Activated CD4-positive, CD25-positive, alpha-beta regulatory T cell treated with anti-CD3 and anti-CD28 coated beads, Interleukin-2, amount 50 U/mL, for 72 hours (primary cell): Measurements from ENCODE around the gene POP7.
"Not testable (repeated sequence)": the region's sequence is repeated elsewhere in the genome, so short reads cannot be mapped to it uniquely, and the experiment has no call there.

Experiments
- DNase-seq: peaks from one replicate; pipeline ENCODE4 v3.0.0; 2021

POP7 gene

DNA sequence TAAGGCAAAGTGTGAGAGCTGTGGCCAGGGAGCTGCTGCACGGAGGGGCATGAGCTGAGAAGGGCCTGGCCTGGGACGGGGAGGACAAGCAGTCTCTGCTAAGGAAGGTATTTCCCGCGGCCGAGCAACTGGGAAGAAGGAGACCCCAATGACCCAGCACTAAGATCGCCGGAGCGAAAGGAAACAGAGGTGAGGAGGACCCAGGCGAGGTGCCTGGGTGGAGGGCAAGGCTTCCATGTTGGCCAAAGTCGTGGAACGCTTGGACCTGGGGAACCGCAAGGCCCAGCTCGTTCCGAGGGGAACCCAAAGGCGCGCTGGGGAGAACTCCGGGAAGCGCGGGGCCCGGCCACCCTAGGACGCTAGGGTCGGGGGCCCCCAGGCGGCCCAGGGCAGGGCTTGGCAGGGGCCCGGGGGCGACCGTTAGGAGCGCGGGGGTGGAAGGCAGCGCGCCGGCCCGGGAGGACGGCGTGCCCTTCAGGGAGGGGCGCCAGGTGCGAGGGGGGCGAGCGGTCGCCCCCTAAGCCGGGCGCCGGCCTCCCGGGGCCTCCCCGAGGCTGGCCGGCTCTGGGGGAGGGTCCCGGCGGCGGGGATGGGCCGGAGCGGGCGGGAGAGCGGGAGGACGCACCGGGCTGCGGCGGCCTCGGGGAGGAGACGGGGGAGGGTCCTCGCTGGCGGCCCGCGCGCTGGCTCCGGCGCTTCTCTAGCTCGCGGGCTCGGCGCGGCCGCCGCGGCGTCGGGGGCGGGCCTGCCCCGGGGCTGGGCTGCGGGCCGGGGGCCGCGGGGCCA, 12.4 kb upstream of the POP7 start:
- no peak for DNase-seq

DNA sequence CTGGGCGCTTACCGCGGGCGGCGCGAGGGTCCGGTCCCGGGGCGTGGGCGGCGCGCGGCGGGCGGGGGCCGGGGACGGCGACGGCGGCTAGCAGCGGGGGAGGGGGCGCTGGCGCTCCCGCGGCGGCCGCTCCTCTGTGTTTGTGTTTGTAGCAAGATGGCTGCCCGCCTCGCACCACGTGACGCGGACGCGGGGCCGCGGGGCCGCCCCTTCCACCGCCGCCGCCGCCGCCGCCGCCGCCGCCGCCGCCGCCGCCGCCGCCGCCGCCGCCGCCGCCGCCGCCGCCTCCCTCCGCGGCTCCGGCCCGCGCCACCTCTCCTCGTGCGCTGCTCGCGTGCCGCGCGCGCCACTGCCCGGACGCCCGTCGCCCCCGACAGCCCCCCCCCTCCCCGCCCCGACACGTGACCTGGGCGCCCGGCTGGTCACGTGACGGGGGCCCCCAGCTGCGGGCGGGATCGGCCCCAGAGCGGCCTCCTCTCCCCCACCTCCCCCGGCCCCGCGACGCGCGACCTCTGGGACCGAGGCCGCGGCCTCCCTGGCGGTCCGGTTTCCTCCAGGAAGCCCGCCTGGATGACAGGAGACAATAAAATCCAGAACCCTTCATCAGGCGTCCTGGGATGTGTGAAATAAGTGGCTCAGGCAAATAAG, 11.7 kb upstream of the POP7 start, which contains the start of gene GIGYF1:
Gene GIGYF1 (minus strand): TSS at position 153 of the 648 bp plus-strand sequence. CDS start 6,012 bp downstream, outside the sequence.
- peak; percentile 75 for DNase-seq

DNA sequence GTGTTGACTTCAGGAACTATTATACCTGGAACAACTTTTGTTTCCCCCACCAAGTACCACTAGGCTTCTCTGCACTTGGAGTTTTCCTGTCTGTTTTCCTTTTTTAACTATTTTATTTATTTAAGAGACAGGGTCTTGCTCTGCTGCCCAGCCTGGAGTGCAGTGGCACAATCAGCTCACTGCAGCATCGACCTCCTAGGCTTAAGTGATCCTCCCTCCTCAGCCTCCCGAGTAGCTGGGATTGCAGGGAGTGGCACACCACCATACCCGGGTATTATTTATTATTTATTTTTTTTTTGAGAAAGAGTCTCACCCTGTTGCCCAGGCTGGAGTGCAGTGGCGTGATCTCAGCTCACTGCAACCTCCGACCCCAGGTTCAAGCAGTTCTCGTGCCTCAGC, 9.8 kb upstream of the POP7 start:
- DNase-seq: no peak

DNA sequence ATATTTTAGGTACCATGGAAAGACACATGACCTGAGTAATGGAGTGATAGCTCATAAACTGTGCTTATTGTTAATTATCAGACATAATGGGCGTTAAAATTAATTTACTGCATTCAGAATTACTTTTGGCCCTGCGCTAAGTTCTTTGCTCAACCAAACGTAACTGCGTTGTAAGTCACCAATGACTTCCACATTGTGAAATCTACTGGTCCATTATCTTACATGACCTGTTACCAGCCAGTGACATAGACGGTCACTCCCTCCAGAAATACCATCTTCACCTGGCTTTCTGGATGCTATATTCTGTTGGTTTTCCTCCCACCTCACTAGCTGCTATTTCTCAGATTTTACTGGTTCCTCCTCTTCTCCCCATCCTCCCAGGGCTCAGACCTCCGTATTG, 6.9 kb upstream of the POP7 start:
- DNase-seq: no peak

DNA sequence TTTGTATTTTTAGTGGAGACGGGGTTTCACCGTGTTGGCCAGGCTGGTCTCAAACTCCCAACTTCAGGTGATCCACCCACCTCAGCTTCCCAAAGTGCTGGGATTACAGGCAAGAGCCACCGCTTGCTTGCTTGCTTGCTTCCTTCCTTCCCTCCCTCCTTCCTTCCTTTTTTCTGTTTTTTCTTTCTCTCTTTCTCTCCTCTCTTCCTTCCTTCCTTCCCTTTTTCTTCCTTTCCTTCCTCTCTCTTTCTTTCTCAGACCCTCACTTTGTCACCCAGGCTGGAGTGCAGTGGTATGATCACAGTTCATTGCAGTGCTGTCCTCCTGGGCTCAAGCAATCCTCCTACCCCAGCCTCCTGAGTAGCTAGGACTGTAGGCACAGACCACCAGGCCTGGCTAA, 4.8 kb upstream of the POP7 start:
- DNase-seq: not testable (repeated sequence)

DNA sequence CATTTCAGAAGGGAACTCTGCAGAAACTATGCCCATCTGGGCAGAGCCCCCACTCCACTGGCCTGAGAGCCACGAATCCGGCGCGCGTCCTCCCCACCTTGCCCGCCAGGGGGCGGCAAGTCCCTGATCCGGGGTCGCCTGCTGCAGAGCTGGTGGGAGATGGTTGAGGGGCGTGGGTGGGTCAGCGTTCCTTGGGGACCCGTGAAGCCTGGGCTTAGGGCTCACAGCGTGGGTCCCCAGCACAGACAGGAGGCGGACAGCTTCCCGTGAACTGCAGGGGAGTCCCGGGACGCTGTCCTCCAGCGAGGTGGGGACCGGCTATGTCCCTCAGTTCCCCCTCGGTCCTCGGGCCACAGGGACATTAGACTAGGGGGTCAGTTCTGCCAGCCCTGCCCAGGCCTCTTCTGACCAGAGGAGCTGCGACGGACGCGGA, 585 bp upstream of the POP7 start:
- DNase-seq: peak; percentile 86

DNA sequence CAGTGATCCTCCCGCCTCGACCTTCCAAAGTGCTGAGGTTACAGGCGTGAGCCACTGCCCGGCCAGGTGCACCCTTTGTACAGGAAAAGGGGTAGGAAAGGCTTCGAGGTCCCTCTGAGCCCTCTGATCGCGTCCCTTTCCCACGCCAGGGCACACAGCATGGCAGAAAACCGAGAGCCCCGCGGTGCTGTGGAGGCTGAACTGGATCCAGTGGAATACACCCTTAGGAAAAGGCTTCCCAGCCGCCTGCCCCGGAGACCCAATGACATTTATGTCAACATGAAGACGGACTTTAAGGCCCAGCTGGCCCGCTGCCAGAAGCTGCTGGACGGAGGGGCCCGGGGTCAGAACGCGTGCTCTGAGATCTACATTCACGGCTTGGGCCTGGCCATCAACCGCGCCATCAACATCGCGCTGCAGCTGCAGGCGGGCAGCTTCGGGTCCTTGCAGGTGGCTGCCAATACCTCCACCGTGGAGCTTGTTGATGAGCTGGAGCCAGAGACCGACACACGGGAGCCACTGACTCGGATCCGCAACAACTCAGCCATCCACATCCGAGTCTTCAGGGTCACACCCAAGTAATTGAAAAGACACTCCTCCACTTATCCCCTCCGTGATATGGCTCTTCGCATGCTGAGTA, 871 bp downstream of the POP7 start:
- DNase-seq: no peak

DNA sequence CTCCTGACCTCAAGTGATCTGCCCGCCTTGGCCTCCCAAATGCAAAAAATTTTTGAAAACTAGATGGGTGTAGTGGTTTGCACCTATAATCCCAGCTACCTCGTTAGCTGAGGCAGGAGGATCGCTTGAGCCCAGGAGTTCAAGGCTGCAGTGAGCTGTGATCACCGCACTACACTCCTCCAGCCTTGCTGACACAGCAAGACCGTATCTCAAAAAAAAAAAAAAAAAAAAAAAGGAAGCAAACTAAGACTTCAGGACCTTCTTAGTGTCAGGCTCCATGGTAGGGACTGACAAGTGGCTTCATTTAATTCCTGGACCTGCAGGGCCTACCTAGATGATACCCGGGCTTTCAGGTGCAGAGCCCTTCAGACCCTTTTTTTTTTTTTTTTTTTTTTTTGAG, 2.5 kb downstream of the POP7 start:
- DNase-seq: no peak

DNA sequence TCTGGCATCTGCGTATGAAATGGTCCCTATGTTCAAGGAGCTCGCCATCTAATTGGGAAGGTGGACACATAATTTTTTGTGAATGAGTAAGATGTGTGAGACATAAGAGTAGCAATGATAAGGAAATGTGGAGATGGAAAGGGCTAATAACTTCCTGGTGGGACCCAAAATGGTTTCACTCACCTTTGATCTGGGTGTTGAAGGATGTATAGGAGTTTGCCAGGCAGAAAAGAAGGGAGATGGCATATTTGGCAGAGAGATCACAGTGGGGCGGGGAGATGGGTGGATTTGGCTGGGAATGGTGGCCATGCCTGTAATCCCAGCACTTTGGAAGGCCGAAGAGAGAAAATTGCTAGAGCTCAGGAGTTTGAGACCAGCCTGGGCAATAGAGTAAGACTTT, 4.5 kb downstream of the POP7 start:
- DNase-seq: no peak

DNA sequence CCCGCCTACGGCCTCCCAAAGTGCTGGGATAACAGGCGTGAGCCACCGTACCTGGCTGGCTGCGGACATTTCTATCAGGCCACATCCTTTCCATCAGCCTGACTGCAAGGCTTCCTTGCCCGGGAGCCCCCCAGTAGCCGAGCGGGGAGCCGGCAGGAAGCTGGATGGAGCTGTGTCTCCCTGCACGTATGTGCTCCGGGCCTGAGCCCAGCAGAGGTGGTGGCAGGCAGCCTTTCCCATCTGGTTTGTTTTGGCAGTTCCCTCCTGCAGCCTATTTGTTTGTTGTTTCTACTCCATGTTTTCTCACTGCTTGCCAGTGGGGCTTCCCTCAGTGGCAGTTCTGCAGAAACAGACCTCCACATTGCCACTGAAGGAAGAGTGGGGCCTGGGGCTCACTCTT, 5.4 kb downstream of the POP7 start:
- DNase-seq: no peak

DNA sequence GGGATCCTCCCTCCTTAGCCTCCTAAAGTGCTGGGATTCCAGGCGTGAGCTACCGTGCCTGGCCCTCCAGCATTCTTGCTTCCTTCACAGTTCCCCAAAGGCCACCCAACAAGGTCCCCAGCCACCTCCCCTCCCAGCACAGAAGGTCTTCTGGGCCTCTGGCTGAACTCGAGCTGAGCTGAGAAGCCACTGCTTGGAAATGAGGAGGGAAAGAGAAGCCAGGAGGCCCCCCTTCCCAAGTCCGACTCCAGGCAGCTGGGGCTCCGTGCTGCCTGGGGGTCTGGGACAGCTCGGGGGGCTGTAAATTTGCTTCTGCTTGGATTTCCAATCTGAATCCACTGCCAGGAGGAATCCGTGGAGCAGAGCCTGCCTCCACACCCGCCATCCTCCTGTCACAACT, 8.8 kb downstream of the POP7 start:
- DNase-seq: no peak

DNA sequence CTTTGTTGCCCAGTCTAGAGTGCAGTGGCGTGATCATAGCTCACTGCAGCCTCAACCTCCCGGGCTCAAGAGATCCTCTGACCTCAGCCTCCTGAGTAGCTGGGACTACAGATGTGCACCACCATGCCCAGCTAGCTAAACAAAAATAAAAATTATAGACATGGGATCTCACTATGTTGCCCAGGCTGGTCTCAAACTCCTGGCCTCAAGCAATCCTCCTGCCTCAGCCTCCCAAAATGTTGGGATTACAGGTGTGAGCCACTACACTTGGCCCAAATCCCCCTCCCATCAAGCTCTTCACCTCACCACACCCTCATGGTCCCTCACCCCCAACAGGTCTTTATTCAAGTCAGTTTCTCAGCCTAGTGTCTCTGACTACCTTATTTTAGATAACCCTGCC, 11.2 kb downstream of the POP7 start:
- not testable (repeated sequence) for DNase-seq

DNA sequence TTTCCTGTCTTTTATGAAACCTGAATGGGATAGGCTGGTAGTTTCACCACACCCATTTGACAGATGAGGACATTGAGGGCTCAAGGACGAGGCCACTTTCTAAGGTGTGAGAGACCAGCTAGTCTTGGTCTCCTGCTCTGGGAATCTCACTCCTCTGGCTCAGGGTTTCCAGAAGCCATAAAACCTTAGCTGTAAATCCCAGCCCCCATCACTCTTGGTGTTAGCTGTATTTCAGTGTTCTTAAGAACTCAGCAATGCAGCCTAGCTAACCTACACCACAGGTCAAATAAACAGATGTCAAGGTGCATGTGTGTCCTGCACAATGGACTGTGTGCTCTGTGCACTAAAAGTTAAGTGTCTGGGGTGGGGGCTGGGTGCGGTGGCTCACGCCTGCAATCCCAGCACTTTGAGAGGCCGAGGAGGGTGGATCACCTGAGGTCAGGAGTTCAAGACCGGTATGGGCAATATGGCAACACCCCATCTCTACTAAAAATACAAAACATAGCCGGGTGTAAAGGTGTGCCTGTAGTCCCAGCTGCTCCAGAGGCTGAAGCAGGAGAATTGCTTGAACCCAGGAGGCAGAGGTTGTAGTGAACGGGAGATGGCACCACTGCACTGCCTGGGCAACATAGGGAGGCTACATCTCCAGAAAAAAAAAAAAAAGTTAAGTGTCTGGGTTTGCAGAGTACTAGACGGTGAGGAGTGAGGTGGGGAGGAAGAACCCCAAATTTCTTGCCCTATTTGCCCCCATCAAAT, 13.8 kb downstream of the POP7 start:
- no peak for DNase-seq

DNA sequence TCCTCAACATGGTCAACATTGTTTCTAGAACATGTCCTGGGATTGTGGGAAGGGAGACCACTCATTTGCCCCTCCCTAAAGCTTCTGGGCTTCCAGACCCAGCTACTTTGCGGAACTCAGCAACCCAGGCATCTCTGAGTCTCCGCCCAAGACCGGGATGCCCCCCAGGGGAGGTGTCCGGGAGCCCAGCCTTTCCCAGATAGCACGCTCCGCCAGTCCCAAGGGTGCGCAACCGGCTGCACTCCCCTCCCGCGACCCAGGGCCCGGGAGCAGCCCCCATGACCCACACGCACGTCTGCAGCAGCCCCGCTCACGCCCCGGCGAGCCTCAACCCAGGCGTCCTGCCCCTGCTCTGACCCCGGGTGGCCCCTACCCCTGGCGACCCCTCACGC, 14.4 kb downstream of the POP7 start, which contains the start of gene EPO:
Gene EPO (plus strand): TSS at position 190 of the 392 bp plus-strand sequence. CDS start 513 bp downstream, outside the sequence.
- DNase-seq: no peak

DNA sequence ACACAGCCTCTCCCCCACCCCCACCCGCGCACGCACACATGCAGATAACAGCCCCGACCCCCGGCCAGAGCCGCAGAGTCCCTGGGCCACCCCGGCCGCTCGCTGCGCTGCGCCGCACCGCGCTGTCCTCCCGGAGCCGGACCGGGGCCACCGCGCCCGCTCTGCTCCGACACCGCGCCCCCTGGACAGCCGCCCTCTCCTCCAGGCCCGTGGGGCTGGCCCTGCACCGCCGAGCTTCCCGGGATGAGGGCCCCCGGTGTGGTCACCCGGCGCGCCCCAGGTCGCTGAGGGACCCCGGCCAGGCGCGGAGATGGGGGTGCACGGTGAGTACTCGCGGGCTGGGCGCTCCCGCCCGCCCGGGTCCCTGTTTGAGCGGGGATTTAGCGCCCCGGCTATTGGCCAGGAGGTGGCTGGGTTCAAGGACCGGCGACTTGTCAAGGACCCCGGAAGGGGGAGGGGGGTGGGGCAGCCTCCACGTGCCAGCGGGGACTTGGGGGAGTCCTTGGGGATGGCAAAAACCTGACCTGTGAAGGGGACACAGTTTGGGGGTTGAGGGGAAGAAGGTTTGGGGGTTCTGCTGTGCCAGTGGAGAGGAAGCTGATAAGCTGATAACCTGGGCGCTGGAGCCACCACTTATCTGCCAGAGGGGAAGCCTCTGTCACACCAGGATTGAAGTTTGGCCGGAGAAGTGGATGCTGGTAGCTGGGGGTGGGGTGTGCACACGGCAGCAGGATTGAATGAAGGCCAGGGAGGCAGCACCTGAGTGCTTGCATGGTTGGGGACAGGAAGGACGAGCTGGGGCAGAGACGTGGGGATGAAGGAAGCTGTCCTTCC, 15.0 kb downstream of the POP7 start:
- no peak for DNase-seq

DNA sequence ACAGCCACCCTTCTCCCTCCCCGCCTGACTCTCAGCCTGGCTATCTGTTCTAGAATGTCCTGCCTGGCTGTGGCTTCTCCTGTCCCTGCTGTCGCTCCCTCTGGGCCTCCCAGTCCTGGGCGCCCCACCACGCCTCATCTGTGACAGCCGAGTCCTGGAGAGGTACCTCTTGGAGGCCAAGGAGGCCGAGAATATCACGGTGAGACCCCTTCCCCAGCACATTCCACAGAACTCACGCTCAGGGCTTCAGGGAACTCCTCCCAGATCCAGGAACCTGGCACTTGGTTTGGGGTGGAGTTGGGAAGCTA, 15.5 kb downstream of the POP7 start:
- DNase-seq: no peak

DNA sequence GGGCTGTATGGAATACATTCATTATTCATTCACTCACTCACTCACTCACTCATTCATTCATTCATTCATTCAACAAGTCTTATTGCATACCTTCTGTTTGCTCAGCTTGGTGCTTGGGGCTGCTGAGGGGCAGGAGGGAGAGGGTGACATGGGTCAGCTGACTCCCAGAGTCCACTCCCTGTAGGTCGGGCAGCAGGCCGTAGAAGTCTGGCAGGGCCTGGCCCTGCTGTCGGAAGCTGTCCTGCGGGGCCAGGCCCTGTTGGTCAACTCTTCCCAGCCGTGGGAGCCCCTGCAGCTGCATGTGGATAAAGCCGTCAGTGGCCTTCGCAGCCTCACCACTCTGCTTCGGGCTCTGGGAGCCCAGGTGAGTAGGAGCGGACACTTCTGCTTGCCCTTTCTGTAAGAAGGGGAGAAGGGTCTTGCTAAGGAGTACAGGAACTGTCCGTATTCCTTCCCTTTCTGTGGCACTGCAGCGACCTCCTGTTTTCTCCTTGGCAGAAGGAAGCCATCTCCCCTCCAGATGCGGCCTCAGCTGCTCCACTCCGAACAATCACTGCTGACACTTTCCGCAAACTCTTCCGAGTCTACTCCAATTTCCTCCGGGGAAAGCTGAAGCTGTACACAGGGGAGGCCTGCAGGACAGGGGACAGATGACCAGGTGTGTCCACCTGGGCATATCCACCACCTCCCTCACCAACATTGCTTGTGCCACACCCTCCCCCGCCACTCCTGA, 16.7 kb downstream of the POP7 start:
- no peak for DNase-seq

DNA sequence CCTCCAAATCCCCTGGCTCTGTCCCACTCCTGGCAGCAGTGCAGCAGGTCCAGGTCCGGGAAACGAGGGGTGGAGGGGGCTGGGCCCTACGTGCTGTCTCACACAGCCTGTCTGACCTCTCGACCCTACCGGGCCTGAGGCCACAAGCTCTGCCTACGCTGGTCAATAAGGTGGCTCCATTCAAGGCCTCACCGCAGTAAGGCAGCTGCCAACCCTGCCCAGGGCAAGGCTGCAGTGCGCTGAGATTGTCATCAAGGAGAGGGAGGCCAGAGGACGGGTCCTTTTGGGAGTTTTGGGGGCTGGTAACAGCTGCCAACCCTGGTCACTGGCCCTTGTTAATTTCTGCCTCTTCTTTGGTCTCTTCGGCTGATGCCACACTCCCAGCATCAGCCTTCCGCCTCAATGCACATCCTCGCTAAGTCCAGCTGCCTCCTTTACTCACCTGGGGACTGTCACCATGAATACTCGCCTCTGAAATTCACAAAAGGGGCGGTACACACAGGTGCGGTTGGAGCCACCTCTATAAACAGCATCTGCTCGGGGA, 17.9 kb downstream of the POP7 start:
- DNase-seq: no peak

DNA sequence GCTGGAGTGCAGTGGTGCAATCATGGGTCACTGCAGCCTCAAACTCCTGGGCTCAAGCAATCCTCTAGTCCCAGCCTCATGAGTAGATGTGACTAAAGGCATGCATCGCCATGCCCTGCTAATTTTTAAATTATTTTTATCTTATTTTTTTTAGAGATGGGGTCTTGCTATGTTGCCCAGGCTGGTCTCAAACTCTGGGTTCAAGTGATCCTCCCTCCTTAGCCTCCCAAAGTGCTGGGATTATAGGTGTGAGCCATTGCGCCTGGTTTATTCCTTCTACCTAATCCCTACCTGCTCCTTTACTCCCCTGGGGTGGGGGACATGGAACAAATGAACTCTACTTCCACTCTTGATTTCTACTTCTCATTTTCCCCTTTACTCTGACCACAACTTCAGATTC, 18.4 kb downstream of the POP7 start:
- DNase-seq: not testable (repeated sequence)

DNA sequence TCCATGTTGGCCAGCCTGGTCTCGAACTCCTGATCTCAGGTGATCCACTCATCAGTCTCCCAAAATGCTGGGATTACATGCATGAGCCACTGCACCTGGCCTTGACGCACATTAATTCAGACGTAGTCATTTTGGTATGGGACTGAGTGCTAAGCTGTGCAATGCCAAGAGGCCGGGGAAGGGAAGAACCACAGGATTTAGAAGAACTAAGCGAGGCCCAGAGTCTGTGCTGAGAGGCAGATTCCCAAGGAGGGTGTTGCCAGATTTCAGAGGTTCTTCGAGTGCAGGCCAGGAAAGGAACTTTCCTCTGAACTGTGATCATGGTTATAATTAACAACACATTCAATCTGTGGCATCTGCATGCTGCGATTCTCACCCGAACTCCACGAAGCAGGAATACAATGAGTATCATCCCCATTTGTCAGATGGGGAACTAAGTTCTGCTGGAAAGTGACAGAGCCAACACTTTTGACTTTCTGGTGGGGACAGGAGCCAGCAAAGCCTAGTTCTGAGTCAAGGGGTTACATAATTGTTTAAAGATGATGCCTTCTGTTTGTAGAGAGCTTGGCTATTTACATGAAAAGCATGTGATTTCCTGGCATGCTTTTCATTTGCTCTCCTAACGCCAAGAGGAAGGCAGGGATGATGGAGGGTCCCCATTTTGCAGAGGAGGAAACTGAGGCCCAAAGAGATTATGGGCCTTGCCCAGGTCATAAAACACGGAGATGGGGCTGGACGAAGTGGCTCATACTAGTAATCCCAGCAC, 21.3 kb downstream of the POP7 start:
- DNase-seq: no peak

DNA sequence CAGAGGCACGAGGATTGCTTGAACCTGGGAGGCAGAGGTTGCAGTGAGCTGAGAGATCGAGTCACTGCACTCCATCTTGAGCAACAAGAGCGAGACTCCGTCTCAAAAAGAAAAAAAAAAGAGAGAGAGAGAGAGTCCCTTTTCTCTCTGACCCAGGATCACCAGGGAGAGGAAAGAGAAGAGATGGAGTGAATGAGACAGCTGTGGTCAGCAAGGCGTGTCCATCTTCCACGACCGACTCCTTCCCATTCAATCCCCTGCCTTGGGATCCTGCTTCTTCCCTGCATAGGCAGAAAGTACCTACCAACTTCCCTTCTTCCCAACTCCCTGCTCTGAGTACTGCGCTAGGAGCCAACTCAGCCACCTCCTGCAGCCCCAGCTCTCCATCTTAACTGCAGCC, 22.3 kb downstream of the POP7 start:
- DNase-seq: no peak
